GF-D8 (cell line): ENCODE measurements around the gene TNFRSF12A.
"Not testable (repeated sequence)": the region's sequence is repeated elsewhere in the genome, so short reads cannot be mapped to it uniquely, and the experiment has no call there.

Source experiments
- DNase-seq: peaks from one replicate; lab custom pipeline; 2025; lab: John Stamatoyannopoulos, UW

TNFRSF12A gene

DNA sequence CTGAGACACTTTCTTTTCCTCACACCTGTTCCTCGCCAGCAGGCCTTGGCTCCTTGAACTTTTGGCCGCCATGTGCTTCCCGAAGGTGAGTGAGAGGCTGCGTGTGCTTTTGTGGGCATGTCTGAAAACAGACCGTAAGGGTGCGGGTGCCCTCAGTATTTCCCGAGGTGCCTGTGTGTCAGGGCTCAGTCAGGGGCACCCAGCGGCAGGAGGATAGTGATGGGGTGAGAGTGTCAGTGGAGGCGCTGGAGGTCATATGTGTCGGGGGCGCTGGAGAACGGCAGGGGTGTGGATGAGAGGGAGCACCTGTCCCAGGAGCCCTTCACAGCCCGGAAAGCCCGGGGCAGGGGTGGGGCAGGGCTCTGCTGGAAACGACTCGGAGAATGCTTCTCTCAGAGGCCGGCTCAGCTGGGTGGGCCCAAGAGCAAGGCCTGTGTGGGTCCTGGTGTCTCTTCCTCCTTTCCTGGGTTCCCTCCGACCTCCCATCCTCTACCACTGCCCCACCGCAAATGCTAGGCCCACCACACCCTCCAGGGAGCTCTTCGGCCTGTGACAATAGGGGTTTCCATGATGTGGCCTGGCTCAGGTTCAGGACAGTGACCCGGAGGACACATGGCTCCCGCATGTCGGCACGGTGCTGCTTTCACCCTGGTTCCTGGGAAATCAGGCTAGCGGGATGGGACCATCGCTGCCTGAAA, 45.7 kb downstream of the TNFRSF12A start:
- DNase-seq: no peak

DNA sequence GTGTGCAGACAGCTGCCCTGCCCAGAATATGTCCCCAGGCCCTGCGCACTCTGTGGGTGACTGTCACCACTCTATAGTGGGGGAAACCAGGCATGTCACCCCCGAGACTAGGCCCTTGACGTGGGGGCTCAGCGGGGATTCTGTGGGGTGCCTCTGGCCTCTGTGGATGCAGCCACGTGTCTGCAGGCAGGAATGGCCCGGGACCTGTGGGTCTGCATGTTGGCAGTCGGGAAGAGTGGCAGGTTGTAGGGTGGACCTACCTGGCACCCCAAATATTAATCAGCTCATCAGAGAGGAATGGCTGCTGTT, 46.2 kb downstream of the TNFRSF12A start:
- no peak for DNase-seq

DNA sequence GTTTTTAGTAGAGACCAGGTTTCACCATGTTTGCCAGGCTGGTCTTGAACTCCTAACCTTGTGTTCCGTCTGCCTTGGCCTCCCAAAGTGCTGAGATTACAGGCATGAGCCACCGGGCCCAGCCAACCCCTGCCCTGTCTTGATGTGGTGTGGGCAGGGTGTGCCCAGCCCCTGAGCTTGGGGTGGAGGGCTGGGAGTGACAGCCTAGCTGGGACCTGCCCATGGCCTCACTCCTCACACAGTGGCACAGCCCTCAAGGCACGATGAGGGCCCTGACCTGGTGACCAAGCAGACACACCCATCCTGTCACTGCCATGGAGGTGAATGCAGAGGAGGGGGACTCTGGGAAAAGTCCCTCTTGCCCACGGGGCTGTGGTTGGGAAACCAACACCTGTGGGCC, 48.3 kb downstream of the TNFRSF12A start:
- DNase-seq: no peak

DNA sequence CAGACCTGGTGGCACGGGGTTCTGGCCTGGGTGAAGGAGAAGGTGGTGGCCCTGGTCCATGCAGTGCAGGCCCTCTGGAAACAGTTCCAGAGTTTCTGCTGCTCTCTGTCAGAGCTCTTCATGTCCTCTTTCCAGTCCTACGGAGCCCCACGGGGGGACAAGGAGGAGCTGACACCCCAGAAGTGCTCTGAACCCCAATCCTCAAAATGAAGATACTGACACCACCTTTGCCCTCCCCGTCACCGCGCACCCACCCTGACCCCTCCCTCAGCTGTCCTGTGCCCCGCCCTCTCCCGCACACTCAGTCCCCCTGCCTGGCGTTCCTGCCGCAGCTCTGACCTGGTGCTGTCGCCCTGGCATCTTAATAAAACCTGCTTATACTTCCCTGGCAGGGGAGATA, 49.0 kb downstream of the TNFRSF12A start:
- DNase-seq: not testable (repeated sequence)

DNA sequence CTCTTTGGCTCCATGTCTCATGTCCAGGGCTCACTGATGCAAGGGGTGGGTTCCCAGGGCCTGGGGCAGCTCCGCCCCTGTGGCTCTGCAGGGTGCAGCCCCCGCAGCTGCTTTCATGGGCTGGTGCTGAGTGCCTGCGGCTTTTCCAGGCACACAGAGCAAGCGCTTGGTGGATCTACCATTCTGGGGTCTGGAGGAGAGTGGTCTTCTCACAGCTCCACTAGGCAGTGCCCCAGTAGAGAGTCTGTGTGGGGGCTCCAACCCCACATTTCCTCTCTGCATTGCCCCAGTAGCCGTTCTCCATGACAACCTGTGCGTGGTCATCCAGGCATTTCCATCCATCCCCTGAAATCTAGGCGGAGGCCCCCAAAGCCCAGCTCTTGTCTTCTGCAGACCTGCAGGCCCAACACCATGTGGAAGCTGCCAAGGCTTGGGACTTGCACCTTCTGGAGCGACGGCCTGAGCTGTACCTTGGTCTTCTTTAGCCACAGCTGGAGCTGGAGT, 50.5 kb downstream of the TNFRSF12A start:
- no peak for DNase-seq

DNA sequence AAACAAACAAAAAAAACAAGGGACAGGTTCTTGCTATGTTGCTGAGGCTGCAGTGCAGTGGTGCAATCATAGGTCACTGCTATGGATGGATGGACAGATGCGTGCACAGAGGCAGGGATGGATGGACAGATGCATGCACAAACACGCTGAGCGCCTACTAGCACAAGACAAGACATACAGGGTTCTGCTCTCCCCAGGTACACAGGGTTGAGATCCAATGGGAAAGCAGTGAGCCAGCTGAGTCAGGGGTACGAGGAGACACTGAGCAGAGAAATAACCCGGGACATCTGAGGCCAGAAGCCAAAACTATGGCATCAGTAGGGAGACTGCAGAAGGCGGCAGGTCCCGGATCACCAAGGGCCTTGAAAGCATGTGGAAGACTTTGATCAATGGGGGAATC, 51.5 kb downstream of the TNFRSF12A start:
- no peak for DNase-seq
